Activated CD4-positive, alpha-beta memory T cell treated with anti-CD3 and anti-CD28 coated beads for 36 hours (primary cell): ENCODE results near the gene SYK. TPM values are rescaled to one million over a fixed set of nuclear protein-coding genes. Genes with fewer than 3 reads are reported as not detected.

Experiments used
- CTCF ChIA-PET: fragments of 350-600 bp; sonication (Branson Sonifier 250); formaldehyde crosslinking; loops from one replicate; lab custom pipeline; 2021; ENCODE audit warnings: antibody characterized with exemption, inconsistent platforms; lab: Charles Lee
- POLR2A ChIA-PET: fragments of 350-600 bp; sonication (Branson Sonifier 250); formaldehyde crosslinking; loops from one replicate; lab custom pipeline; 2021; ENCODE audit warnings: antibody characterized with exemption; lab: Charles Lee
- DNase-seq: peaks from one replicate; pipeline ENCODE4 v3.0.0-alpha.2; 2020
- H3K27ac Mint-ChIP-seq: one replicate; pipeline ENCODE4 v1.8.0; 2021; ENCODE audit warnings: mixed read lengths
- H3K27me3 Mint-ChIP-seq: one replicate; pipeline ENCODE4 v1.8.0; 2021; ENCODE audit warnings: mixed read lengths
- H3K36me3 Mint-ChIP-seq: one replicate; pipeline ENCODE4 v1.8.0; 2021; ENCODE audit warnings: mixed read lengths
- H3K4me1 Mint-ChIP-seq: one replicate; pipeline ENCODE4 v1.8.0; 2021; ENCODE audit warnings: low read depth, mixed read lengths
- H3K4me3 Mint-ChIP-seq: one replicate; pipeline ENCODE4 v1.8.0; 2021; ENCODE audit warnings: mild to moderate bottlenecking, mixed read lengths
- H3K9me3 Mint-ChIP-seq: one replicate; pipeline ENCODE4 v1.8.0; 2021; ENCODE audit warnings: mixed read lengths
- intact Hi-C: fragments of 100-400 bp; cut with micrococcal nuclease; formaldehyde crosslinking; loops from one replicate; pipeline ENCODE4 v1.15.1; 2023
- total RNA-seq, 2 experiments: library from RNA; stranded (reverse); gene quantifications; one replicate each; pipeline ENCODE4 v1.2.3, GENCODE V29; 2021

Gene SYK
- total RNA-seq, 2 experiments from 2014 or later = not detected

DNA sequence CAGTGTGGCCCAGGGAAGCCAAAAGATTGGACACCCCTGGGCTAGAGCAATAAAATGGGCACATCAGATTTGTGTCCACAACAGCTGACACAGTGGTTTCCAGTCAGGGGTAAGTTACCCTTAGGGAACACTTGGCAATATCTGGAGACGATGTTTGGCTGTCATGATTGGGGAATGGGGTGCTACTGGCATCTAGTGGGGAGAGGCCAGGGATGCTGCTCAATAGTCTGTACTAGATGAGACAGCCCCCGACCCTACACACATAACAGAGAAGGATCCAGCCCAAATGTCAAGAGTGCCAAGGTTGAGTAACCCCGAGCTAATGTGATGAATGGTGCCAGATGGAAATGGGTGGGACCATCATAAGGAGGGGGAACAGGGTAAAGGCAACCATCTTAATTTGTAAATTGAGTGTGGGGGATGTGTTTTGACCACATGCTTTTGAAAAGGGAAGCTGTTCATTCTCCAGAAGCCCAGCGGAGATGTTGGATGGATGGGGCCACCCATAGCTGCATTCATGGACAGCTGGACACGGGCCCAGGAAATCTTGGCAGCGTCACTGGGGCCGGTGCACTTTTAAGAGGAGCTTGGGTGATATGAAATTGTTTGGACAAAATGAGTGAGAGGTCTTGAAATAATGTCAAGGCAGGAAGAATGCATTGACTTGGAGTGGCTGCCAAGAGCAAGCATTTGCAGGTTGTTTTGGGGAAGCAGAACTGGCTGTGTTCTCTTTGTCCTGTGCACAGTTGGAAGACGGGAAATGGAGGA, 33.4 kb downstream of the SYK start:
- ChIA-PET POLR2A (no interaction called here), CTCF (no interaction called here)
- intact Hi-C loops = no loop called here
- Mint-ChIP-seq H3K27ac (no peak overlapping the region), H3K36me3 (no peaks in the 10 kb centered on the region), H3K27me3 (peaks cover 6% of the 10 kb centered on the region), H3K9me3 (no peaks in the 10 kb centered on the region), H3K4me1 (no peaks in the 10 kb centered on the region), H3K4me3 (no peak overlapping the region)
- DNase-seq = no peak

DNA sequence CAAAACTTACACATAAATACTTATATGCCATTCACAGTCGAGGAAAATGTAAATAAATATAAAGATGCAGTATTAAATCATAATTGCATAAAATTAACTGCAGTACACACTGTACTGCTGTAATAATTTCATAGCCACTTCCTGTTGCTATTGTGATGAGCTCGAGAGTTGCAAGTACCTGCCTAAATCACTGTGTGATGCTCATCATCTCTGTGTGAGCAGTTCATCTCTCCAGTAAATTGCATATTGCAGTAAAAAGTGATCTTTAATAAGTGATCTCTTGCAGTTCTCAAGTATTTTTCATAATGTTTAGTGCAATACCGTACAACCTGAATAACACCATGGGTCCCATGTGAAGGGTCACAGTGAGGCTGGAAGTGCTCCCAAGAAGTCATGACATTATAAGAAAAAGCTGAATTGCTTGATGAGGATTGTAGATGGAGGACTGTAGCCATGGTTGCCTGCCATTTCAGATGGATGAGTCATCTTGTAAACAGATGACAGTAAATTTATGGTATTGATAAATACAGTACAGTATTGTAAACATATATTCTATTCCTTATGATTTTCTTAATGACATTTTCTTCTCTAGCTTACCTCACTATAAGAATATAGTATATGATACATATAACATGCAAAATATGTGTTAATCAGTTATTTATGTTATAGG, 34.9 kb downstream of the SYK start:
- DNase-seq = no peak
- CTCF ChIA-PET = no interaction called here
- Mint-ChIP-seq H3K4me1 (no peaks in the 10 kb centered on the region), H3K9me3 (no peaks in the 10 kb centered on the region), H3K4me3 (no peak overlapping the region), H3K27me3 (peaks cover 2% of the 10 kb centered on the region), H3K27ac (no peak overlapping the region), H3K36me3 (no peaks in the 10 kb centered on the region)
- POLR2A ChIA-PET = no interaction called here
- intact Hi-C loops = no loop called here

DNA sequence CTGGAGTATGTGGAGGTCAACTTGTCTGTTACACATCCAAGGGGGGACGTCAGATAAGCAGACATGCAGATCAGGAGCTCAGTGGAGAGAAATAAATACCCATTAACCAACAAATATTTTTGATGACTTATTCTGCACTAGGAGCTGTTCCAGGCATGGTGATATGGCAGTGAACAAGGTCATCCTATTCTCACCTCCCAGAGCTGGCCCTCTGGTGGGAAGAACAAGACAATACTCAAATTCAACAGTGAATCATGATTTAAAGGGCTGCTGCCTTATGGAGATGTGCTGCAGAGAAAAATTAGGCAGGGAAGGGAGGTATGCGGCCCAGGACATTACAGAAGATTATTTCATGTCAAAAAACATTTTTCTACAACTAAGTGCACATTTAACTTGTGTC, 36.5 kb downstream of the SYK start:
- intact Hi-C loops = no loop called here
- ChIA-PET POLR2A (no interaction called here), CTCF (interaction anchor here (1.9 kb wide), 1 partner anchor 1240 kb away, joined by 8 read pairs; no protein-coding TSS in a partner anchor)
- H3K4me1 Mint-ChIP-seq = no peaks in the 10 kb centered on the region
- H3K36me3 Mint-ChIP-seq = no peaks in the 10 kb centered on the region
- no peak overlapping the region for H3K4me3 Mint-ChIP-seq
- H3K27me3 Mint-ChIP-seq = peaks cover under 1% of the 10 kb centered on the region
- no peaks in the 10 kb centered on the region for H3K9me3 Mint-ChIP-seq
- no peak overlapping the region for H3K27ac Mint-ChIP-seq
- DNase-seq = no peak

DNA sequence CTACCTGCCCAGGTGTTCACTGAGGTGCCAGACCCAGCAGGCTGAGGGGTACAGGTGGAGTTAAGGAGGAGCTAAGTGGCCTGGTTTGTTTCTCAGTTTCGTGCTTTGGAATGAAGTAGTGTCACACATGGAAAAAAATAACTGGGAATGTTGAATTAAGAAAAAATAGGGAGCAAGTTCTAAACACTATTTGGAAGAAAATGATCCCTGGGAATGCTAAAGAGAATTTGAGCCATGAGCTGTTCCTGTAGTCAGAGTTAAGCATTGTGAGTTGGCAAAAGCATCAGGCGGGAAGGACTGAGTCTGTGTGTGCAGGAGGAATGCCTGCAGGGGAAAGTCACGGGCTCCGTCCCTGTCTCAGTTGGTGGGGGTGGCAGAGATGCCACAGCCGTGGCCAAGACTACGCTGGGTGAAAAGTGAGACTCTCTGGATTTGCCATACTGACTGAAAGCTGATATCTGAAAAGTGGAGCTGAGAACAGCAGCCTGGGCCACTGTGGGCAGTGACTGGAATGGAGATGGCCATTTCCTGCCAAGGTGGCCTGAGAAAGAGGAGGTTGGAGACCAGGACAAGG, 37.0 kb downstream of the SYK start:
- Mint-ChIP-seq H3K27ac (no peak overlapping the region), H3K4me3 (no peak overlapping the region), H3K9me3 (no peaks in the 10 kb centered on the region), H3K36me3 (no peaks in the 10 kb centered on the region), H3K27me3 (no peaks in the 10 kb centered on the region), H3K4me1 (no peaks in the 10 kb centered on the region)
- ChIA-PET CTCF (interaction anchor here (1.9 kb wide), 1 partner anchor 1240 kb away, joined by 8 read pairs; no protein-coding TSS in a partner anchor), POLR2A (no interaction called here)
- no peak for DNase-seq
- intact Hi-C loops = no loop called here

DNA sequence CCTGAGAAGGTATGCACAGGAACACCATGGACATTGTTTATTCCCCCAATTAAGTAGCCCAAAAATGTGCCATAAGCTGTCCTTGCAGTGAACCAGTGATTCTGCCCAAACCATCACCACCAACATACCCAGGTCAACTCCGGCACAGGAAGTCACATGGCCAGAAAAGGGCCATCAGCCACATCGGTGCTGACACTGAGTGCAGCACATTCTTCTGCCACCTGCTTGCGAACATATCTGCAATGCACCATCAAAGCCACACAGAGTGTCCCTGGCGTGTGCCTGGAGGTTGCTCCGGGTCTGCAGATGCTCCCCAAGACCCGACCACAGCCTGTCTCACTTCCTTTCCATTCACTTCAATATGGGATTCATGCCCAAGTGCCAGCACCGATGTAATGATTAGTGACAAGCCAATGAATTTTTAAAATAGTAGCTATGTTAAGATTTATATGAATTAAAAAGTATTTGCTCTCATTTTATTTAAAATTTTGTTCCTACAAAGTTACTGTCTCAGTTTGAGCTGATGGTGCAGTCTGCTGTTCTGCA, 37.6 kb downstream of the SYK start:
- H3K27me3 Mint-ChIP-seq = no peaks in the 10 kb centered on the region
- no peak overlapping the region for H3K4me3 Mint-ChIP-seq
- ChIA-PET CTCF (interaction anchor here (1.9 kb wide), 1 partner anchor 1241 kb away, joined by 8 read pairs; no protein-coding TSS in a partner anchor), POLR2A (no interaction called here)
- DNase-seq = no peak
- H3K27ac Mint-ChIP-seq = no peak overlapping the region
- no peaks in the 10 kb centered on the region for H3K9me3 Mint-ChIP-seq
- intact Hi-C loops = no loop called here
- no peaks in the 10 kb centered on the region for H3K4me1 Mint-ChIP-seq
- H3K36me3 Mint-ChIP-seq = no peaks in the 10 kb centered on the region

DNA sequence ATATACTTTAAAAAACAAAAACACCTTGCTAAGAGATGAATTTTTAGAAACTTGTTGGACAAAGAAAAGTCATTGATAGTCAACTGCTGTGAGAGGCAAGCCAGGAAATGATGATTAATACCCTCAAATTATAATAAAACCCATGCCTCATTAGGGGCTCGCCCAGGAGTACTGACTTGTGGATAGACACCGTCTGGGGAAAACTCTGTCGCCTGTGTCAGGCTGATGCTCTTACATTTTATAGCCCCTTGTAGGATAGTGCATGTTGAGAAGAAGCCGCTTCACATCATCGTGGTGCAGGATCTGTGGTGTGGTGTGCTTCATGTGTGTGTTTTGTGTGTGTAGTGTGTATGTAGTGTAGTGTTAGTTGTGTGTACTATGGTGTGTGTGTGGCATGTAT, 39.1 kb downstream of the SYK start:
- H3K27me3 Mint-ChIP-seq = no peaks in the 10 kb centered on the region
- H3K27ac Mint-ChIP-seq = no peak overlapping the region
- H3K4me1 Mint-ChIP-seq = no peaks in the 10 kb centered on the region
- ChIA-PET CTCF (no interaction called here), POLR2A (no interaction called here)
- no peak for DNase-seq
- no peaks in the 10 kb centered on the region for H3K36me3 Mint-ChIP-seq
- no peak overlapping the region for H3K4me3 Mint-ChIP-seq
- H3K9me3 Mint-ChIP-seq = no peaks in the 10 kb centered on the region
- intact Hi-C loops = no loop called here

DNA sequence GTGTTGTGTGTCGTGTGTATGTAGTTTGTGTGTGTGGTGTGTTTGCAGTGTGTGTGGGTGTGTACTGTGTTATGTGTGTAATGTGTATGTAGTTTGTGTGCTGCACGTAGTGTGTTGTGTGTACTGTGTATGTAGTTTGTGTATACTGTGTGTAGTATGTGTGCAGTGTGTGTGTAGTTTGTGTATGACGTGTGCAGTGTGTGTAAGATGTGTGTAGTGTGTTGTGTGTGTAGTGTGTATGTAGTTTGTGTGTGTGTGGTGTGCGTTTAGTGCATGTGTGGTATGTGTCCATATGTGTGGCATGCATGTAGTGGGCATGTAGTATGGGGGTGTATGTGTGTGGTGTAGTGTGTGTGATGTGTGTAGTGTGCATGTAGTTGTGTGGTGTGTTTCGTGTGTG, 39.6 kb downstream of the SYK start:
- Mint-ChIP-seq H3K27ac (no peak overlapping the region), H3K27me3 (no peaks in the 10 kb centered on the region), H3K4me3 (no peak overlapping the region), H3K9me3 (no peaks in the 10 kb centered on the region), H3K36me3 (no peaks in the 10 kb centered on the region), H3K4me1 (no peaks in the 10 kb centered on the region)
- no peak for DNase-seq
- intact Hi-C loops = no loop called here
- ChIA-PET CTCF (no interaction called here), POLR2A (no interaction called here)

DNA sequence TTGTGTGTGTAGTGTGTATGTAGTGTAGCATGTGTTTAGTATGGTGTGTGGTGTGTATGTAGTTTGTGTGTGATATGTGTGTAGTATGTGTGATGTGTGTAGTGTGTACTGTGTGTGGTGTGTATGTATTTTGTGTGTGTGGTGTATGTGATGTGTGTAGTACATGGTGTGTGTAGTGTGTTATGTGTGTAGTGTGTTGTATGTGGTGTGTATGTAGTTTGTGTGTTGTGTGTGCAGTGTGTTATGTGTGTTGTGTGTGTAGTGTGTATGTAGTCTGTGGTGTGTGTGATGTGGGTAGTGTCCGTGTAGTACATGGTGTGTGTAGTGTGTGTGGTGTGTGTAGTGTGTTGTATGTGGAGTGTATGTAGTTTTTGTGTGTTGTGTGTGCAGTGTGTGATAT, 40.0 kb downstream of the SYK start:
- Mint-ChIP-seq H3K9me3 (no peaks in the 10 kb centered on the region), H3K4me3 (no peak overlapping the region), H3K27ac (no peak overlapping the region), H3K27me3 (no peaks in the 10 kb centered on the region), H3K4me1 (no peaks in the 10 kb centered on the region), H3K36me3 (no peaks in the 10 kb centered on the region)
- no peak for DNase-seq
- intact Hi-C loops = no loop called here
- ChIA-PET CTCF (no interaction called here), POLR2A (no interaction called here)

DNA sequence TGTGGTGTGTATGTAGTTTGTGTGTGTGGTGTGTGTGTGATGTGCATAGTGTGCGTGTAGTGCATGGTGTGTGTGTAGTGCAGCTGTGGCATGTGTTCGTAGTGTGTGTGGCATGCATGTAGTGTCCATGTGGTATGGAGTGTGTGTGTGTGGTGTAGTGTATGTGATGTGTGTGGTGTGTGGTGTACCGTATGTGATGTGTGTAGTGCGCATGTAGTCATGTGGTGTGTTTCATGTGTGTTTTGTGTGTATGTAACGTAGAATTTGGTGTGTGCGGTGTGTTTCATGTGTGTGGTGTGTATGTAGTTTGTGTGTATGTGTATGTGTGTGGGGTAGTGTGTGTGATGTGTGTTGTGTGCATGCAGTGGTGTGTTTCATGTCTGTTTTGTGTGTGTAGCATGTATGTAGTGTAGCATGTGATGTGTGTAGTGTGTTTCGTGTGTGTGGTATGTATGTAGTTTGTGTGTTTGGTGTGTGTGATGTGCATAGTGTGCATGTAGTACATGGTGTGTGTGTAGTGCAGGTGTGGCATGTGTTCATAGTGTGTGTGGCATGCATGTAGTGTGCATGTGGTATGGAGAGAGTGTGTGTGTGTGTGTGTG, 40.7 kb downstream of the SYK start:
- CTCF ChIA-PET = no interaction called here

DNA sequence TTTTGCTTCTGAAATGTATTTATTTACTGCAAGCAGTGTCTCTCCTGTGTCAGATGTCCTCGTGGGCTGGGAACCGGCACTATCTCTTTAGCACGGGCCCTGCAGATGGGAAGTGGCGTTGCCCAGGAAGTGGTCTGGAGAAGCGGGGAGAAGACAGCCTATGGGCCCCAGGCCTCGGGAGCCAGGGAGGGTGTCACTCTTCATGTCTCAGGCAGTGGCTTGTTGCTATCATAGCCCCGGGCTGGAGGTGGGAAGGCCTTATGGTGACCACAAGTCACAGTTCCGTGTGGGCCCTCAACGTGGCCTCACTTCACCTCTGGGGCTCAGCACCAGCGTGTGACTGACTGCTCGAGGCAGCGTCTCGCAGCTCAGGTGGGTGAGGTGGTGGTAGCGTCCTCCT, 41.4 kb downstream of the SYK start:
- intact Hi-C loops = no loop called here
- no peaks in the 10 kb centered on the region for H3K27me3 Mint-ChIP-seq
- H3K9me3 Mint-ChIP-seq = no peaks in the 10 kb centered on the region
- no peak overlapping the region for H3K27ac Mint-ChIP-seq
- H3K4me3 Mint-ChIP-seq = no peak overlapping the region
- H3K4me1 Mint-ChIP-seq = no peaks in the 10 kb centered on the region
- DNase-seq = no peak
- no peaks in the 10 kb centered on the region for H3K36me3 Mint-ChIP-seq
- CTCF ChIA-PET = no interaction called here
- POLR2A ChIA-PET = no interaction called here

More for the DNA sequence above, 40.7 kb downstream of the SYK start:
- intact Hi-C loops = no loop called here
- no peak overlapping the region for H3K27ac Mint-ChIP-seq
- no peaks in the 10 kb centered on the region for H3K4me1 Mint-ChIP-seq
- DNase-seq = no peak
- no peaks in the 10 kb centered on the region for H3K36me3 Mint-ChIP-seq
- H3K27me3 Mint-ChIP-seq = no peaks in the 10 kb centered on the region
- no peaks in the 10 kb centered on the region for H3K9me3 Mint-ChIP-seq
- H3K4me3 Mint-ChIP-seq = no peak overlapping the region
- POLR2A ChIA-PET = no interaction called here

DNA sequence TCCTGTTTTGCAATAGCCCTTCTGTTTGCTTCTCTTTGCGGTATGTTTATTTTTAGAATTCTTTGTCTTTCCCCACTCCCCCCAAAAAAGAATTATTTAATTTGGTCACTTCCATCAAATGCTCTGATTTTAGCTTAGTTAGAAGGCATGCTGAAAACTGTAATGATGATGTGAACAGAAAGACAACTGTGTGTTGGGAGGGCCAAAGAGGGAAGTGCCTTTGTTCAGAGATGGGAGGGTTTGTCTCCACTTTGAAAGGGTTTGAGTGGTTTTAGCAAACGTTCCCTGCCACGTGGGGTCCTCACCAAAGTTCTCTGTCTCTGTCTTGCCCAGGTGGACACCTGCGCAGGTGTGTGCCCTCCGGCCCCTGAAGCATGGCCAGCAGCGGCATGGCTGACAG, 41.9 kb downstream of the SYK start:
- no peak overlapping the region for H3K4me3 Mint-ChIP-seq
- H3K36me3 Mint-ChIP-seq = no peaks in the 10 kb centered on the region
- CTCF ChIA-PET = no interaction called here
- H3K4me1 Mint-ChIP-seq = no peaks in the 10 kb centered on the region
- intact Hi-C loops = no loop called here
- POLR2A ChIA-PET = no interaction called here
- DNase-seq = no peak
- H3K9me3 Mint-ChIP-seq = no peaks in the 10 kb centered on the region
- no peak overlapping the region for H3K27ac Mint-ChIP-seq
- no peaks in the 10 kb centered on the region for H3K27me3 Mint-ChIP-seq

DNA sequence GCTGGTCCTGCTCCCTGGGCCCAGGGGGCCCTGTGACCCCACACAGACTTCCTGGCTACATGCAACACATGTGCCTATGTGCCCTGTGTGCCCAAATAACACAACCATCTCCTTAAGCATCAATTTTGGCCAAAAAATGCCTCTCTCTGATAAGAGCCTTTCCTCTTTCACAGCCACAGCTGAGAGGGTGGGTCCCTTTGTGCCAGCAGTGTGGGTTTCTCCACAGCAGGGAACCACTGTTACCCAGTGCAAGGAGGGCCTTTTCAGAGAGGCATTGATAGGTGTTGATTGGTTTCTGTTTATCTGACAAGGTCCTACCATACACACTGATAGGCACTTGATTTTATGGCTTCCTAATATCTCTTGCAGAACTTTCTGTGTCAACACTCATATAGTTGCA, 42.7 kb downstream of the SYK start:
- ChIA-PET CTCF (no interaction called here), POLR2A (no interaction called here)
- no peaks in the 10 kb centered on the region for H3K27me3 Mint-ChIP-seq
- no peaks in the 10 kb centered on the region for H3K9me3 Mint-ChIP-seq
- H3K27ac Mint-ChIP-seq = no peak overlapping the region
- no peaks in the 10 kb centered on the region for H3K4me1 Mint-ChIP-seq
- intact Hi-C loops = no loop called here
- H3K36me3 Mint-ChIP-seq = no peaks in the 10 kb centered on the region
- H3K4me3 Mint-ChIP-seq = no peak overlapping the region
- no peak for DNase-seq
